ENCODE results near the gene NCAN.

NCAN gene

GRCh38 chr19:19269952-19270694 lies 58.4 kb downstream of the NCAN start:
- DNase-seq (ENCODE audit: low read depth): no peak
- H3K4me3 ChIP-seq (ENCODE audit: low read depth, low read length): no peak overlapping the region
- TF ChIP-seq CTCF (conservative IDR thresholded peaks at IDR 0.05; ENCODE audit: low read depth, low read length): no peak

- TF ChIP-seq CTCF (conservative IDR thresholded peaks at IDR 0.05; ENCODE audit: low read depth, low read length): no peak
- H3K4me3 ChIP-seq (ENCODE audit: low read depth, low read length): no peak overlapping the region
- DNase-seq (ENCODE audit: low read depth): no peak
Measured at GRCh38 chr19:19270749-19271571, 59.2 kb downstream of the NCAN start.

GRCh38 chr19:19271828-19272599 lies 60.3 kb downstream of the NCAN start:
- H3K4me3 ChIP-seq (ENCODE audit: low read depth, low read length): no peak overlapping the region
- no peak for TF ChIP-seq CTCF (conservative IDR thresholded peaks at IDR 0.05; ENCODE audit: low read depth, low read length)
- DNase-seq (ENCODE audit: low read depth): no peak

GRCh38 chr19:19274146-19274545 lies 62.4 kb downstream of the NCAN start:
- no peak for TF ChIP-seq CTCF (conservative IDR thresholded peaks at IDR 0.05; ENCODE audit: low read depth, low read length)
- no peak overlapping the region for H3K4me3 ChIP-seq (ENCODE audit: low read depth, low read length)
- no peak for DNase-seq (ENCODE audit: low read depth)

GRCh38 chr19:19274716-19275565 lies 63.2 kb downstream of the NCAN start:
- TF ChIP-seq CTCF (conservative IDR thresholded peaks at IDR 0.05; ENCODE audit: low read depth, low read length): no peak
- no peak for DNase-seq (ENCODE audit: low read depth)
- H3K4me3 ChIP-seq (ENCODE audit: low read depth, low read length): no peak overlapping the region

DNA sequence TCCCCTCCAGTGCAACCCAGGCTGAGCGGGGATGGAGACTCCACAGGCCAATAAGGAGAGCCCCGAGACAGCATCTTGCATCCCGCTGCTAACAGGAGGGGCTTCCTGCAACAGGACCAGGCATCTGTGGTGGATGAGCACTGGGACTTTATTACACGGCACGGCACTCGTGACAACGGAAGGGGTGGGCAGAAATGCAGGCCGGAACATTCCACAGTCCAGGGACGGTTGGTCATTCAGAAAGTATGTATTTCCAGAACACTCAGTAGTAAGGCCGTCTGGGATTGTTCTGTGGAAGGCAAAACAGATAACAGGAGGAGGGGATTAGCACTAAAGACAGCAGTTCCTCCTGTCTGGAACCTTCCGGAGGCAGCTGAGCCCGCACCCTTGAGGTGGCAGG lies 64.6 kb downstream of the NCAN start:
- peak; percentile 86 for DNase-seq (ENCODE audit: low read depth)
- no peak overlapping the region for H3K4me3 ChIP-seq (ENCODE audit: low read depth, low read length)
- no peak for TF ChIP-seq CTCF (conservative IDR thresholded peaks at IDR 0.05; ENCODE audit: low read depth, low read length)

All from choroid plexus epithelial cell (primary cell).